GDM1 (cell line): ENCODE measurements around the gene PROZ.

ENCODE experiments used
- DNase-seq: peaks from one replicate; lab custom pipeline; 2025; lab: John Stamatoyannopoulos, UW

PROZ gene

DNA sequence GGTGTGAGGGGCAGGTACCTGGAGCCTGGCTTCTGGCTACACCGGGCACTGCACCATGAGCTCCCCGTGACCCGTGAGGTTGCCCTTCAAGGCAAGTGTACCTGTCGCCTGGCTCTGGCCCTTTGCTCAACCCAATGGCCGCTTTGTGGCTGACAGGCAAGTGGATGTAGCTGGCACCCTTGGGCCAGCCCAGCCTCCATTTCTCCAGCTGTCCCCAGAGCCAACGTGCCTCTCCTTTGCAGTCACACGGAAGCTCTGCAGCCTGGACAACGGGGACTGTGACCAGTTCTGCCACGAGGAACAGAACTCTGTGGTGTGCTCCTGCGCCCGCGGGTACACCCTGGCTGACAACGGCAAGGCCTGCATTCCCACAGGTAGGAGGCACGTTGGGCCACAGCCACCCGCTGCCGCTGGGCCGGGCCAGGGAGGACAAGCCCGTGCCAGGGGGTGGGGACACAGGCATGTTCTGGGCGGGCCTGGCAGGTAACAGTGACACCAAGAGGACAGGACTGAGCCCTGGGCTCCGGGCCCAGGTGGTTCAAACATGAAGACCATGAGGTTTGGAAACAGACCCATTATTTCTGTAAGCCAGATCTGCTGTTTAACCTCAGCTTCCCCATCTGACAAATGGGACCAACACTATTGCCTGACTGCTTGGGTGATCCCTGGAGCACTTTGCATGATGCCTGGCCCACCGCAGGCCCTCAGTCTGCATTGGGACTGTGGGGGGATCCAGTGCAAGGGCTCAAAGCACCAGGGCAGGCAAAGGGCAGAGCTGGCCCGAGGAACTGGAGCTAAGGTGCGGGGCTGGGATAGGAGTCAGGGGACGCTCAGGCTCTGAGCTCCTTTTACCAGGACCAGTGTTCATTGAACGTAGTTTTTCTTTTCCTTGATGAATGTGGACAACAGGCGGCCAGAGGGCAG lies 17.5 kb upstream of the PROZ start:
- DNase-seq: no peak

DNA sequence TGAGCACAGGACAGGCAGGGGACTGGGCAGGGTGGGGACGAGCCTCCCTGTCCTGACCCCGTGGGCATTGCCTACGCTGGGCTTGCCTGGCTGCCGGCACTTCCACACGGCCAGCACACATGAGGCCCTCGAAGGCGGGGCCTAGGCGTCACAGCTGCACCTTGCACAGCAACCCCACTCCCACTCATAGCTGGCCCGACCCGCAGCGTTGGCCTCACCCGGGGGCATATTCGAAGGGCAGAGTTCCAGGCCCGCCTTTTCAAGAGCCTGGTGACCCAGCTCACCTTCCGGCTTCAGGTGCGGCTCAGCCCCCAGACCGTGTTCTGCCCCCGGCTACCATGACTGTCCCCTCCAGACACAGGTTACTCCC lies 16.9 kb upstream of the PROZ start:
- DNase-seq: no peak

DNA sequence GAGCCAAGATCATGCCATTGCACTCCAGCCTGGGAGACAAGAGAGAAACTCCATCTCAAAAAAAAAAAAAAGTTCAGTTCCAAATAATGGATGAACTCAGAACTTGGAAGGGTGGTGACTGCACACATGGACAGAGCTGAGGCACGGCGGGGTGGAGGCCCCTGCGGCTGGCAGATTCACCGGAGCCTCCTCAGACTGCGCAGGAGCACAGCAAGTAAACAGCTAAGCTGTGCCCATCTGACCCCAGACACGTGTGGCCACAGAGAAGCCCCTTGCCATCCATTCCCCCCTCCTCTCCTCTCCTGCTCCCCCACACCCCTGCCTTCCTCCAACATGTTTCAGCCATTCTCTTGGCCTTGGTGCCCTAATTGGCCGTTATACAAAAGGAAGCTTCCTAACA lies 15.6 kb upstream of the PROZ start:
- no peak for DNase-seq

DNA sequence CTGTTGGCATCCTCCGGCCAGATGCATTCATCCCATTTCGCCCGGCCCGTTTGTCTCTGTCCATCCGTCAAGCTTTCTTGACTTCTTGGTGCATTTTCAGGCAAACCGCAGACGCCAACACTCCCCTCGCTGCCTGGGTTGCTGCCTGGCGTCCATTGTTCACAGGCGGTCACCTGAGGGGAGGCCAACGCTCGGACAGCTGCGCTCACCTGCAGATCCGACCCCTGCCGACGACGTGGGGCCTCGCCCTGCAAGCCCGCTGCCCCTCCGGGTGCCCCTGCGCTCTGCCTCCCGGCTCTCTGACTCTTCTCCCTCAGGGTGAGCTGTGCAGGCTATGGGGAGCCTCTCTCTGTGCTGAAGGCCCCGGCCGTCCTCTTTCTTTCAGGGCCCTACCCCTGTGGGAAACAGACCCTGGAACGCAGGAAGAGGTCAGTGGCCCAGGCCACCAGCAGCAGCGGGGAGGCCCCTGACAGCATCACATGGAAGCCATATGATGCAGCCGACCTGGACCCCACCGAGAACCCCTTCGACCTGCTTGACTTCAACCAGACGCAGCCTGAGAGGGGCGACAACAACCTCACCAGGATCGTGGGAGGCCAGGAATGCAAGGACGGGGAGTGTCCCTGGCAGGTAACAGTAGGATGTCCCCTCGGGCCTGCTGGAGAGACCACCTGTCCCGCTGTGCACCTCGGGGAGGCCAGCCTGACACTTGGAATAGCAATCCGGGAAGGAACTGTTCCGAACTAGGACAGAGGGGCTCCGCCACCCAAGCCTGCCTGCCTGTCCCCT lies 14.8 kb upstream of the PROZ start:
- no peak for DNase-seq

DNA sequence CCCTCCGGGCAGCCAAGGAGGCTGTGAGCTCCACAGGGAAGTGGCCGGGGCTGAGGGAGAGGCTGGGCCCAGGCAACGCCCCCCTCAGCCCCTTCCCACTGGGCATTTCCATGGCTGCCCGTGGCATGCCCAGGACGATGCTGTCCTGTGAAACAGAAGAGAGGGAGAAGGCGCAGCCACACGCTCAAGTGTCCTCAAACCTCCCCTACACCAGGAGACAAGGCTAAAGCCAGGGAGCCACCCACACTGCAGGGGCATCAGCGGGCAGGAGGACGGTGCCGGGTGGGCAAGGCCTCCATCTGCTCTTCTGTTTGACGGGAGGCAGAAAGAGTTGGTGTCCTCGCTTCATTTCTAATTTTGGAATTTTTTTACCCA lies 14.2 kb upstream of the PROZ start:
- no peak for DNase-seq

DNA sequence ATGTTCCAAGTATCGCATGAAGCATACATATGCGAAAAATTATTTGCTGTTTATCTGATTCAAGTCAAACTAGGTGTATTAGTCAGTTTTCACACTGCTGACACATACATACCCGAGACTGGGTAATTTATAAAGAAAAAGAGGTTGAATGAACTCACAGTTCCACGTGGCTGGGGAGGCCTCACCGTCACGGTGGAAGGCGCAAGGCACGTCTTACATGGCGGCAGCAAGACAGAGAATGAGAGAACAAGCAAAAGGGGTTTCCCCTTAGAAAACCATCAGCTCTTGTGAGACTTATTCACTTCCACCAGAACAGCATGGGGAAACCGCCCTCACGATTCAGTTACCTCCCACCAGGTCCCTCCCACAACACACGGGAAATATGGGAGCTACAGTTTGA lies 13.0 kb upstream of the PROZ start:
- DNase-seq: no peak

DNA sequence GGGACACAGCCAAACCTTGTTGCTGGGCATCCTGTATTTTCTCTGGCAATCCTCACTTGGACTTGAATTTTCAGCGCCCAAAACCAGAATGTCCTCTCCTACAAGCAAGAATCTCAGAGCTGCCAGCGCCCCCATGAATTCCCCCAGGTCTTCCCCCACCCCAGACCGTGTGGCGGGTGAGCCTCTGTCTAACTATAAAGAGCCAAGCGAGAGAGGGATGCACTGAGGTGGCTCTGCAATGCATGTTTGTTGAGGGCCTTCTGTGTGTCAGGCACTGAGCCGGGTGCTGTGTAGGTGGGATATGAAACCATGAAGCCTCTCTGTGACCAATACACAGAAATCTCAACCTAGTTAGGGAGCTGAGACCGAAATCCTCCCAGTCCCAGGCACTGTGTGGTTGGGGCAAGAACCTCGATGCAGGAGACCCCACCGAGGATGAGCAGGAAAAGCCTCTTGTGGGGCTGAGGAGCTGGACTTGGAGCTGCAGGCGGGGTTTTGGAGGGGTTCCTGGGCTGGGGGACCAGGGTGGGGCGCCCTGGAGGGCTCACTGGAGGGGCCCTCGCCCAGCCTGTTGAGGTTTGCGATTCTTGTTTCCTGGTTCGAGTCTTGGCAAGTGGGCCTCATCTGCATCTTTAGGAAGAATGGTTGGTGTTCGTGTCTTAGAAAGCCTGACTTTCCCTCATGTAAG lies 12.4 kb upstream of the PROZ start:
- DNase-seq: no peak

DNA sequence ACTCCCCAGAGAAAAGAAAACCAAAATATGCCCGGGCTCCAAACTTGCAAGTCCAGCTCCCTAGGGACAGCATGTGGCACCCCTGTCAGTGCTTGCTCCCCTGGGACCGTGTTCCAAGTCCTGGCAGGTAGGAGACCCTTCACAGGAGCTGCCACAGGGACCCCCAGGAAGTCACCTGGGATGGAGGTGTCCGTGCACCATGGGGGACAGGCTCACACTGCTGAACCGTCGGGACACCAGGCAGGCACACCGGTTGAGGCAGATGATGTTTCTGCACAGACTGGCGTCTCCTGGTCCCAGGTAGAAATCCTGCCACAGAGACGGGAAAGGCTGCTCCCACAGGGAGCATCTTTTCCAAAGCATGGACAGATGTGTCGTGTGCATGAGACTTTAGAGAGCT lies 11.7 kb upstream of the PROZ start:
- DNase-seq: no peak

DNA sequence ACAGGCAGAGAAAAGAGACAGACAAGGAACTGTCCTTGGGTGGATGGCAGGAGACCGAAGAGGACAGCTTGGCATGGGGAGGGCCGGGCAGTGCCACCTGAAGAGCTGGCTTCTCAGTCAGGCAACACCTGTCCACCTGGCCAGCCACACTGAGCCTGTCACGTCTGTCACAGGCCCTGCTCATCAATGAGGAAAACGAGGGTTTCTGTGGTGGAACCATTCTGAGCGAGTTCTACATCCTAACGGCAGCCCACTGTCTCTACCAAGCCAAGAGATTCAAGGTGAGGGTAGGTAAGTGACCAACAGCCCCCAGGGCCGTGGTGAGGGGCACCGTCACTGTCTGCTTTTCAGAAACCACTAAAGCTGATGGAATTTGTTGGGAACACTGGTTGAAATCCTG lies 11.2 kb upstream of the PROZ start:
- no peak for DNase-seq

DNA sequence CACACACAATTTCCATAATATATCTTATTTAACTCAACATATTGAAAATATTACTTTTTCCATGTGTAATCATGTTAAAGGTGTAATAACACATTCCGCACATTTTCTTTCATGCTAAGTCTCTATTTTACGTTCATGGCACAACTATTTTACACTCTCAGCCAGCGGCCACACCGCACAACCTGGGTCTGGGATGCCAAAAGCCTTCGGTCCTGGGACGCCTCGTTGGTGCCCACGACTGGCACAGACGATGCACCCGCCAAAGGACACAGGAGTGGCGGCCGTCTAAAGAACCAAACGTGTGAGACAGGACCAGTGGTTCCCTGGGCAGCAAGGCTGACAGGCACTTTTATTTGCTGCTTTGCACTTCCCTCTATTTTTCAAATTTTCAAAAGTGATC lies 10.0 kb upstream of the PROZ start:
- DNase-seq: no peak

DNA sequence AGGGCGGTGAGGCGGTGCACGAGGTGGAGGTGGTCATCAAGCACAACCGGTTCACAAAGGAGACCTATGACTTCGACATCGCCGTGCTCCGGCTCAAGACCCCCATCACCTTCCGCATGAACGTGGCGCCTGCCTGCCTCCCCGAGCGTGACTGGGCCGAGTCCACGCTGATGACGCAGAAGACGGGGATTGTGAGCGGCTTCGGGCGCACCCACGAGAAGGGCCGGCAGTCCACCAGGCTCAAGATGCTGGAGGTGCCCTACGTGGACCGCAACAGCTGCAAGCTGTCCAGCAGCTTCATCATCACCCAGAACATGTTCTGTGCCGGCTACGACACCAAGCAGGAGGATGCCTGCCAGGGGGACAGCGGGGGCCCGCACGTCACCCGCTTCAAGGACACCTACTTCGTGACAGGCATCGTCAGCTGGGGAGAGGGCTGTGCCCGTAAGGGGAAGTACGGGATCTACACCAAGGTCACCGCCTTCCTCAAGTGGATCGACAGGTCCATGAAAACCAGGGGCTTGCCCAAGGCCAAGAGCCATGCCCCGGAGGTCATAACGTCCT lies 9.4 kb upstream of the PROZ start:
- DNase-seq: no peak

DNA sequence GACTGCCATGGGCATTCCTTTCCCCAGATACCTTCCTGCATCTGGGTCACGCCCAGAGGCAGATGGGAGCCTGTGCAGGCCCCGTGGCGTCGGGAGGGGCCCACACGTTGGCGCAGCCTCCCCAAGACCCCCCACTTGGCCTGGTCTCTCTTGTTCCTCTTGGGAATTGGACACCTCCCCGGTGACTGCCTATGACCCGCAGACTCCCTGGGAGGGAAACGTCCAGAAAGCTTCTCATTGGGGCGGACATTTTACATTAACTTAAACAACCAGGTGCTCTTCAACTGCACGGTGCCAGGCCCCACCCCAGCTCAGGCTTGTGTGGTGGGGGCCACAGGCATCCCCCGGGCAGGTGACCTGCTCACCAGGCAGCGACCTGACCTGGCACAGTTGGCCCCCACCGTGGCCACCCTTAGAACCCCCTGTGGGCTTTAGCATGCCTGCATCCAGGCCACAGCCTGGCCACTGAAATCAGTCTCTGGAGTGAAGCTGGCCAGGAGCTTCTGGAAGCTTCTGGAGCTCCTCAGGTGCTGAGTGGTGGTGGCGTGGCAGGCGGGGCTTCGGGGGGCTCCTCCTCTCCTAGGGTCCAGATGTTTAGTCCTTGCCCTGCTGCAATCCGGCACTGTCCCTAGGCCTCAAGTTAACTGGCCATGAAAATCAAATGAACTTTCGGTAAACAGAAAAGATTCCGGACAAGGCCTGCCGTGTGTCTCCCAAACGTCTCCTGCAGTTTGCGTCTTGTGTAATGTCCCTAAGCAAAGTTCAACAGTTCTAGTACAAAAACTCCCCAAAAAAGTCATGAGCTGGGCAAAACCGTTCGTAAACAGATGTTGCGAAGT lies 8.5 kb upstream of the PROZ start:
- DNase-seq: no peak

DNA sequence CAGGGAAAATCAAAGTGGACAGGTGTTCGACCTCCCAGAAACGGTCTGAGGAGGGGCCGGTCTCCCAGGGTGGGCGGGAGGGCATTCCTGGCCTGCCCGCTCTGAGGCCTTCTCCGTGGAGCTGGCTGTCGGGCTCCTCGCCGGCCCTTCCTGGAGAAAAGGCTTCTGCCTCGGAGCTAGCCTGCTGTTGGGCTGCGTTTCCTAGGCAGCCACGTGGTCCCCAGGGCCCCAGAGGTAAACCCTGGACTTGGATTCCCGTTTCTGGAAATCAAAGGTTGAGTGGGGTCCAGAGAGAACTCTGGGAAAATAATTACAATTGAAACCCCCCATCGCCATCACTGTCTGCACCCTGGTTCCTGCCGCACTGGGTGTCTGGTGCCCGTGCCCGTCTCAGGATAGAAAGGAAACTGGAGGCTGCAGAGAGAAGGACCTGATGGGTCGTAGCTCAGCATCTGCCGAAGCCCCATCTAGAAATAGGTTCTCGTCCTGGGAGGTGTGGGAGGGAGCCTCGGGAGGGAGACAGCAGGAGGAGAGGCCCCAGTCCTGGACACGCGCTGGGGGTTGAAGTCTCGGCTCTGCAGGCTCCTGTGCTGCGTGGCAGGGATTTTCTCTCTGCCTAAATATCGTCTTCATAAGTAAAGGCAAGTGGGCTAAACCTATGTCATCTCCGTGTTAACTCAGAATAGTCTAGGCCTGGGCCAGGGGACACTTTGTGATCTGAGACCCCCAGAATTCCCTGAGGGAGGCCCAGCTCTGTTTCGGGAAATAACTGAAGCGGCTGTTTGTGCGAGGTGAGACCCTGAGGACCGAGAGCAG lies 7.7 kb upstream of the PROZ start:
- DNase-seq: no peak

DNA sequence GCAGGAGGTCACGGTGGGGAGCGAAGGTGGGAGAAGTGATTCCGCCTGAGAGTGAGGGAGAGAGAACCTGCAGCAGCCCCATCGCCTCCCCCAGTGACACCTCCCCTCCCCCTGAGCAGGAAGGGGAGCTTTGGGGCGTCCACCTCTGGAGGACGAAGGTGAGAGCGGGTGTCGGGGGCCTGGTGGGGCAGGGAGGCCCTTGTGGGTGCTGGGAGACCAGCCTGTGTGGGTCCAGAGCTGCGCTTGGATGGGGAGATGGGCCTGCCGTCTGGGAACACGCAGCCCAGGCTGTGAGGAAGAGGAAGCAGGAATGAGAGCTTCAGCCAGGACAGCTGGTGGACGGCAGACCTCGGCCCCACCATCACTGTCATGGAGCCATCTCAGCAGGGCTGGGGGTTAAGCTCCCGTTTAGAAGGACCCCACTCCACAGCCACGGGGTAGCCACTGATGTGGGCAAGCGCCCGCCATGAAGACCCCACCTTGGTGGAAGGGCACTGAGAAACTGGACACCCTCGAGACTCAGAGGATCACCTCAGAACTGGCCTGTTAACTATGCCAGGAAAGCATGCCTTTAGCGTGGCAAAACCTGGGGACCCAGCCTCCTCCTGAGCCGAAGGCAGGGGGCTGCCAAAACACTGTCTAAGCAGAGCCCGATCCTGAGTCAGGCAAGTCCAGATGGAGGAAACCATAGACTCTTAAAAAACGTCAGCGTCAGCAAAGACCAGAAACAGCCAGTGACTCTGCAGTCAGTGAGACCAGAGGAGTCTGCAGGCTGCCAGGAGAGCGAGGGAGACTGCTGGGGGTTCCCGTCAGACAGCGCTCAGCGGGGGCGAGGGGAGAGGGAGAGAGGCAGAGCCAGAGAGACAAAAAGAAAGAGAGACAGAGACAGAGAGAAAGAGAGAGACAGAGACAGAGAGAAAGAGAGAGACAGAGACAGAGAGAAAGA lies 6.4 kb upstream of the PROZ start:
- DNase-seq: no peak

DNA sequence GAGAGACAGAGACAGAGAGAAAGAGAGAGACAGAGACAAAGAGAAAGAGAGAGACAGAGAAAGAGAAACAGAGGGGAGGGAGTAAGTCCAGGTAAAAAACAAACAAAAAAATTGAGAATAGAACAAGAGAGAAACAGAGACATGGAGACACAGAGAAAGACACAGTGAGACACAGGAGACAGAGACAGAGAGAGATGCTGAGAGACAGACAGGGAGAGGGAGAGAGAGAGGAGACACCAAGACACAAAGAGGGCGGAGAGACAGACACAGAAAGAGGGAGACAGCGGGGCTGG lies 5.8 kb upstream of the PROZ start:
- no peak for DNase-seq

DNA sequence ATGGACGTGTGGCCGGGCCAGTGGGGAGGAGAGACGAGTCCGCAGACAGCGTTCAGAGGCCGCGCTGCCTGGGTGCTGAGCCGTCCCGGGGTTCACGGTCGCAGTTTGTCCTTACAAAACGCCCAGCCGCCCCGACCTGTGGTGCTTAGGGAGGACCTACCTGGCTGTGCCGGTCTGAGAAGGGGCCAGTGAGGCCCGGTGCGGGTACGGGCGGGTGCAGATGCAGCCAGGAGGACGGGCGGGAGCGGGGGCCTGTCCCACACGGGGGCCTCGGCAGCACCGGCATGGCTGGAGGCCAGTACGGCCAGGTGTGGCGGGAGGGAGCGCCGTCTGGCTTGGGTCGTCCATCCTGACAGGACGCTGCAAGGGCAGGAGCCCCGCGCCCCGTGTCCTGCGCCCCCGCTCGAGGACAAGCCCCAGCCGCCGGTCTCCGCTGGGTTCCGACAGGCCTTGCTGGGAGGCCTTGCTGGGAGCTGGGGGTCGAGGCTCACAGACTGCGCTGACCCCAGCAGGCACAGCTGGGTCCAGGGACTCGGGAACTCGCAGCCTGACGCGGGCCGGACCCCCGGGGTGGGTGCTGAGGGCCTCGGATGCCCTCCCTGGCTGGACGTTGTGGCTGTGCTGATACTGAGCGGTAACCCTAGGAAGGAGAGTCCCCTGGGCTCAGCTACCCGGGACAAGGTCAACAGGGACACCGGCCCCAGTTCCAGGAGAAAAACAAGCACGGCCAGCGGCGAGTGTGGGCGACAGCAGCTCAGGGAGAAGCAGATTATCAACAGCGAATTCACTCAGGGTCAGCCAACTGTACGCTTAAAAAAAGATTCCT lies 5.3 kb upstream of the PROZ start:
- no peak for DNase-seq

DNA sequence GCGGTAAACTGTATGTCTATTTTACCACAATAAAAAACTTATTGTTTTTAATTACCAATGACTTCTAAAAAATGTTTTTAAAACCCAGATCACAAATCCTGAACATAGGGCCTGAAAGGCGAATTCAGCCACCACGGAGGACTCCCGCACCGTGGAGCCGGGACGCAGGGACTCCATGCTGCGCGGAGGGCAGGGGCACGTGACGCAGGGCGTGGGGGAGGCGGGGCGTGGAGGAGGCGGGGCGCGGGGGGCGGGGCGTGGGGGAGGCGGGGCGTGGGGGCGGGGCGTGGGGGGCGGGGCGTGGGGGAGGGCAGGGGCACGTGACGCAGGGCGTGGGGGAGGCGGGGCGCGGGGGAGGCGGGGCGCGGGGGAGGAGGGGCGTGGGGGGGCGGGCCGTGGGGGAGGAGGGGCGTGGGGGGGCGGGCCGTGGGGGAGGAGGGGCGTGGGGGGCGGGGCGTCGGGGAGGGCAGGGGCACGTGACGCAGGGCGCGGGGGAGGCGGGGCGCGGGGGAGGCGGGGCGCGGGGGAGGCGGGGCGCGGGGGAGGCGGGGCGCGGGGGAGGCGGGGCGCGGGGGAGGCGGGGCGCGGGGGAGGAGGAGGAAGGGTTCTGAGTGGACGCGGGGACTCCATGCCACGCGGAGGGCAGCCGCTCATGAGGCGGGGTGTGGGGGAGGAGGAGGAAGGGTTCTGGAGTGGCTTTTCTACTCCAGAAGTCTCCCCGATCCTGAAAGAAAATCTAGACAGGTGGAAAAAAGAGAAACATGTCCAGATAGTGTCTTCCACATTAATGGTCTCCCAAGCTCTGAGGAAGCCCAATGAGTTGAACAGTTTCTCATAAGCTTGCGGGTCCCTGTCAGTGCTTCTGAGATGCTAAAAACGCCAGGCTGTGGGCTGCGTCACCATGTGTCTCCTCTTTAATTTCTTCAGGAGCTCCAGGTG lies 4.4 kb upstream of the PROZ start:
- peak; percentile 61 for DNase-seq

DNA sequence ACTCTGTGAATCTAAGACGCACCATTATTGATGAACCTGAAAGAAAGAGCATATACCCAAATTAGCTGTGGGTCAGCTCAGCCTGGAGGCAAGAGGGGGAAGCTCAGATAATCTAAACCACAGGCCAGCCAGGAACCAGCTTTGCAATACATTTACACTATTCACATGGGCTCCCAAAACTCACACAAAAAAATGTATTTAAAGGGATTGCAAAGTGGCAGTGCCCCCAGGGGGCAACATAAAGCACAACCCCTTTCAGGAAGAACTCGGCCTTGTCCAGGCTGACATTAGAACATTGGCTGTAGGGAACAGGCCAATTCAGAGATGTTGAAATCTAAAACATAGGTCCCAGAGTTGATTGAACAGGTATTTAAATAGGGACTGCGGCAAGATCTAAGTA lies 3.2 kb upstream of the PROZ start:
- DNase-seq: no peak
